Fibroblast of skin of left quadriceps (primary cell): ENCODE results near the gene NPR2.

Experiments
- DNase-seq, 2 experiments: peaks; one replicate each; pipeline ENCODE4 v3.0.0-alpha.2; 2013; ENCODE audit warnings: low read depth in 2 of 2

NPR2 gene

DNA sequence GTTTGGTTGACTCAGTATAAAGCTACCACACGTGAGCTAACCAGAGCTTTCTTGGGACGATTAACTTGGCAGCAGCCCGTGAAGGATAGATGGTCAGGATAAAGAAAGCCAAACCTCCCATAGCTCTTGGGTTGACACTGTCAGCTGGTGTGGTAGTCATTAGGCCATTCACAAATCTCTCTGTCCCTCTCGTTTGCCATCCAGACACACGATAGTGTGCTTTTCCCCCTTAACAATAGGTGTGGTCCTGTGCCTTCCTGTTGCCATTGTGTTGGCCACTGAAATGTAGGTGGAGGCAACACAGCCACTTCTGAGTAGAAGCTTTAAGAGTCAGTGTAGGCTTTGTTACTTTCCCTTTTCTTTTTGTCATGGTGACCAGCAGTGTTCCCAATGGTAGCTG lies 67.1 kb downstream of the NPR2 start:
- no peak for DNase-seq
